Neural cell (in vitro differentiated cells): ENCODE measurements around the gene CTAGE1.

Experiments used
- CTCF ChIP-seq: fragments of 450-650 bp; IDR thresholded peaks from 2 replicates; pipeline ENCODE4 v1.5.1; 2014; ENCODE audit warnings: antibody characterized with exemption, mild to moderate bottlenecking, moderate library complexity; ENCODE audit not compliant: poor library complexity, severe bottlenecking
- EP300 ChIP-seq: fragments of 450-650 bp; conservative IDR thresholded peaks from 2 replicates; pipeline ENCODE4 v1.6.1; 2014; ENCODE audit warnings: antibody characterized with exemption, mild to moderate bottlenecking, moderate library complexity; ENCODE audit not compliant: poor library complexity, severe bottlenecking
- EZH2 ChIP-seq: fragments of 200-600, 300-800 bp; shearing (Covaris generic), sonication (generic); IDR thresholded peaks from 2 replicates; pipeline ENCODE4 v1.6.1; 2014; ENCODE audit warnings: antibody characterized with exemption, low read length, borderline replicate concordance, mild to moderate bottlenecking; ENCODE audit not compliant: insufficient read depth, poor library complexity, severe bottlenecking
- MXI1 ChIP-seq: fragments of 450-650 bp; conservative IDR thresholded peaks from 2 replicates; pipeline ENCODE4 v1.6.1; 2014; ENCODE audit warnings: antibody characterized with exemption, mild to moderate bottlenecking; ENCODE audit not compliant: poor library complexity, severe bottlenecking
- POLR2AphosphoS5 ChIP-seq: IDR thresholded peaks from 2 replicates; pipeline ENCODE4 v1.6.1; 2012
- RAD21 ChIP-seq: fragments of 450-650 bp; conservative IDR thresholded peaks from 2 replicates; pipeline ENCODE4 v1.6.1; 2014; ENCODE audit warnings: antibody characterized with exemption, mild to moderate bottlenecking, moderate library complexity

GRCh38 chr18:22433956-22434355, 16.2 kb upstream of the CTAGE1 start:
- TF ChIP-seq CTCF (no peak), MXI1 (no peak), EP300 (no peak), EZH2 (no peak), RAD21 (no peak), POLR2AphosphoS5 (no peak)
